GM12892 (cell line): ENCODE results near the gene PRL.

Source experiments
- POLR2A ChIP-seq: IDR thresholded peaks from 2 replicates; pipeline ENCODE4 v1.6.1; 2011; ENCODE audit warnings: low read depth, low read length, control low read depth
- POLR2AphosphoS5 ChIP-seq: IDR thresholded peaks from 2 replicates; pipeline ENCODE4 v1.6.1; 2011; ENCODE audit warnings: low read depth, low read length, control low read depth
- TAF1 ChIP-seq: IDR thresholded peaks from 2 replicates; pipeline ENCODE4 v1.6.1; 2011; ENCODE audit warnings: low read depth, mild to moderate bottlenecking, control low read depth, low read length, borderline replicate concordance

DNA sequence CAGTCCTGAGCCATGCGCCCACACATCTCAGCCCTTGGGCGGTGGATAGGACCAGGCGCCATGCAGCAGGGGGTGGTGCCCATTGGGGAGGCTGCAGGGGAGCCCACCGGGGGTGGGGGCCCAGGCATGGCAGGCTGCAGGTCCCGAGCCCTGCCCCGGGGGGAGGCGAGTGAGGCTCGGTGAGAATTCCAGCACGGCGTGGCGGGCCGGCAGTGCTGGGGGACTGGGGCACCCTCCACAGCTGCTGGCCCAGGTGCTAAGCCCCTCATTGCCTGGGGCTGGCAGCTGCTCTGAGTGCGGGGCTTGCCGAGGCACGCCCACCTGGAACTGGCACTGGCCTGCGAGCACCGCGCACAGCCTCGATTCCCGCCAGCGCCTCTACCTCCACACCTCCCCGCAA is 21.6 kb upstream of the PRL start:
- TF ChIP-seq POLR2AphosphoS5 (no peak), POLR2A (no peak), TAF1 (no peak)
